Measurements from ENCODE around the gene EZH1. TPM values are rescaled to one million over a fixed set of nuclear protein-coding genes. Genes with fewer than 3 reads are reported as not detected.
A peak's percentile ranks its signal among the peaks of the same experiment; 100 is the strongest.

Gene EZH1
- total RNA-seq, 4 donors from 2014 or later, result 31.5 to 89.5 (median 44.5) TPM

GRCh38 chr17:42700586-42701289, 44.1 kb downstream of the EZH1 start:
- H3K4me1 ChIP-seq, result peaks cover 0 to 9% of the 10 kb centered on the region in 2 donors
- no peak for DNase-seq
- TF ChIP-seq POLR2A (IDR thresholded peaks at IDR 0.05), result no peak
- TF ChIP-seq CTCF (IDR thresholded peaks at IDR 0.05), result no peak
- H3K36me3 ChIP-seq, result no peaks in the 10 kb centered on the region
- H3K27me3 ChIP-seq, result no peaks in the 10 kb centered on the region
- peak overlapping the region; percentile 65 to 74 for H3K27ac ChIP-seq
- H3K9me3 ChIP-seq, result no peaks in the 10 kb centered on the region
- intact Hi-C loops (cut with DNase I; ENCODE audit: low total_unique reads), result no loop called here
- H3K4me3 ChIP-seq, result no peak overlapping the region

GRCh38 chr17:42699415-42699740, 45.5 kb downstream of the EZH1 start:
- no peak for DNase-seq
- no peak overlapping the region for H3K4me3 ChIP-seq
- H3K36me3 ChIP-seq, result no peaks in the 10 kb centered on the region
- no peaks in the 10 kb centered on the region for H3K27me3 ChIP-seq
- TF ChIP-seq CTCF (IDR thresholded peaks at IDR 0.05) (no peak), POLR2A (IDR thresholded peaks at IDR 0.05) (no peak)
- H3K4me1 ChIP-seq, result peaks cover 0 to 9% of the 10 kb centered on the region in 2 donors
- intact Hi-C loops (cut with DNase I; ENCODE audit: low total_unique reads), result no loop called here
- no peaks in the 10 kb centered on the region for H3K9me3 ChIP-seq
- H3K27ac ChIP-seq, result peak overlapping the region; percentile 65 to 74

- peaks cover 0 to 9% of the 10 kb centered on the region in 2 donors for H3K4me1 ChIP-seq
- H3K27me3 ChIP-seq, result no peaks in the 10 kb centered on the region
- H3K27ac ChIP-seq, result peak overlapping the region; percentile 65 to 74
- TF ChIP-seq POLR2A (IDR thresholded peaks at IDR 0.05) (no peak), CTCF (IDR thresholded peaks at IDR 0.05) (no peak)
- no peaks in the 10 kb centered on the region for H3K36me3 ChIP-seq
- no peak overlapping the region for H3K4me3 ChIP-seq
- peak; percentile 86 to 94 for DNase-seq
- no peaks in the 10 kb centered on the region for H3K9me3 ChIP-seq
- intact Hi-C loops (cut with DNase I; ENCODE audit: low total_unique reads), result no loop called here
Observed at GRCh38 chr17:42698736-42699414, 46.0 kb downstream of the EZH1 start.

GRCh38 chr17:42697108-42697811, 47.6 kb downstream of the EZH1 start:
- Histone ChIP-seq H3K9me3 (no peaks in the 10 kb centered on the region), H3K4me3 (no peak overlapping the region), H3K4me1 (peaks cover 0 to 9% of the 10 kb centered on the region in 2 donors), H3K27ac (no peak overlapping the region), H3K36me3 (no peaks in the 10 kb centered on the region), H3K27me3 (no peaks in the 10 kb centered on the region)
- DNase-seq, result no peak
- intact Hi-C loops (cut with DNase I; ENCODE audit: low total_unique reads), result no loop called here
- TF ChIP-seq CTCF (IDR thresholded peaks at IDR 0.05), result no peak

- Histone ChIP-seq H3K4me1 (peaks cover 0 to 9% of the 10 kb centered on the region in 2 donors), H3K9me3 (no peaks in the 10 kb centered on the region), H3K27ac (no peak overlapping the region), H3K27me3 (no peaks in the 10 kb centered on the region), H3K4me3 (no peak overlapping the region), H3K36me3 (no peaks in the 10 kb centered on the region)
- intact Hi-C loops (cut with DNase I; ENCODE audit: low total_unique reads), result no loop called here
- DNase-seq, result no peak
- TF ChIP-seq CTCF (IDR thresholded peaks at IDR 0.05), result no peak
- no peak for TF ChIP-seq POLR2A (IDR thresholded peaks at IDR 0.05)
Observed at GRCh38 chr17:42695500-42695899, 49.3 kb downstream of the EZH1 start.

Data from uterus (tissue), 4 donors.